ENCODE data around the gene SLC35G6.
"Not testable (repeated sequence)": the region's sequence is repeated elsewhere in the genome, so short reads cannot be mapped to it uniquely, and the experiment has no call there.

SLC35G6 gene

GRCh38 chr17:7467498-7467897, 13.7 kb upstream of the SLC35G6 start:
- TF ChIP-seq, protein P1, sequence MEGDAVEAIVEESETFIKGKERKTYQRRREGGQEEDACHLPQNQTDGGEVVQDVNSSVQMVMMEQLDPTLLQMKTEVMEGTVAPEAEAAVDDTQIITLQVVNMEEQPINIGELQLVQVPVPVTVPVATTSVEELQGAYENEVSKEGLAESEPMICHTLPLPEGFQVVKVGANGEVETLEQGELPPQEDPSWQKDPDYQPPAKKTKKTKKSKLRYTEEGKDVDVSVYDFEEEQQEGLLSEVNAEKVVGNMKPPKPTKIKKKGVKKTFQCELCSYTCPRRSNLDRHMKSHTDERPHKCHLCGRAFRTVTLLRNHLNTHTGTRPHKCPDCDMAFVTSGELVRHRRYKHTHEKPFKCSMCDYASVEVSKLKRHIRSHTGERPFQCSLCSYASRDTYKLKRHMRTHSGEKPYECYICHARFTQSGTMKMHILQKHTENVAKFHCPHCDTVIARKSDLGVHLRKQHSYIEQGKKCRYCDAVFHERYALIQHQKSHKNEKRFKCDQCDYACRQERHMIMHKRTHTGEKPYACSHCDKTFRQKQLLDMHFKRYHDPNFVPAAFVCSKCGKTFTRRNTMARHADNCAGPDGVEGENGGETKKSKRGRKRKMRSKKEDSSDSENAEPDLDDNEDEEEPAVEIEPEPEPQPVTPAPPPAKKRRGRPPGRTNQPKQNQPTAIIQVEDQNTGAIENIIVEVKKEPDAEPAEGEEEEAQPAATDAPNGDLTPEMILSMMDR (IDR thresholded peaks at IDR 0.05; ENCODE audit: low read depth, low read length) = no peak
- no peak overlapping the region for H3K4me3 ChIP-seq (ENCODE audit: low read depth, low read length)

- TF ChIP-seq, protein P1 (IDR thresholded peaks at IDR 0.05; ENCODE audit: low read depth, low read length) = no peak
- H3K4me3 ChIP-seq (ENCODE audit: low read depth, low read length) = no peak overlapping the region
Observed at GRCh38 chr17:7468290-7468689, 13.0 kb upstream of the SLC35G6 start.

GRCh38 chr17:7468804-7469389, 12.3 kb upstream of the SLC35G6 start:
- no peak overlapping the region for H3K4me3 ChIP-seq (ENCODE audit: low read depth, low read length)
- TF ChIP-seq, protein P1 (IDR thresholded peaks at IDR 0.05; ENCODE audit: low read depth, low read length) = no peak

DNA sequence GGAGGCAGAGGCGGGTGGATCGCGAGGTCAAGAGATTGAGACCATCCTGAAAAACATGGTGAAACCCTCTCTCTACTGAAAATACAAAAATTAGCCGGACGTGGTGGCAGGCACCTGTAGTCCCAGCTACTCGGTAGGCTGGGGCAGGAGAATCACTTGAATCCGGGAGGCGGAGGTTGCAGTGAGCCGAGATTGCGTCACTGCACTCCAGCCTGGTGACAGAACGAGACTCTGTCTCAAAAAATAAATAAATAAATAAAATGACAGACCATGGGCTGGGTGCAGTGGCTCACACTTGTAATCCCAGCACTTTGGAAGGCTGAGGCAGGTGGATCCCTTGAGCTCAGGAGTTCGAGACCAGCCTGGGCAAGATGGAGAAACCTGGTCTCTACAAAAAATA, 11.4 kb upstream of the SLC35G6 start:
- not testable (repeated sequence) for H3K4me3 ChIP-seq (ENCODE audit: low read depth, low read length)

- H3K4me3 ChIP-seq (ENCODE audit: low read depth, low read length) = not testable (repeated sequence)
Observed at GRCh38 chr17:7470457-7470973, 10.7 kb upstream of the SLC35G6 start.

DNA sequence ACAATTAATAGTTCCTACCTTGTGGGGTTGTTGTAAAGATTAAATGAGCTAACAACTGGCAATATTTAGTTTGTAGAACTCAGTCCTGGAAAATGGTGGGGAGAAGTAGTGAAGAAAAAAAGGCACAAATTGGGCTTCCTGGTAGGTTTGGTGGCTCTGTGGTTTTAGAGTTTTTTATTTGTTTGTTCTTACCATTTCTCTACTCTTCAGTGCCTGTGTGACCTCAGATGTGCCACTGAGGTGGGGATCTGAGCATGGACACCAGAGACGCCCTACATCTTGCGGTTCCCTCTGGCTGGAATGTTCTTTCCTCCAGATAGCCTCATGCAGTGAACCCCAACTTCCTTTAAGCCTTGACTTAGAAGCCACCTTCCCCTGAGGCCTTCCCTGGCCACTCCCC, 9.5 kb upstream of the SLC35G6 start:
- TF ChIP-seq, protein P1 (IDR thresholded peaks at IDR 0.05; ENCODE audit: low read depth, low read length) = no peak

DNA sequence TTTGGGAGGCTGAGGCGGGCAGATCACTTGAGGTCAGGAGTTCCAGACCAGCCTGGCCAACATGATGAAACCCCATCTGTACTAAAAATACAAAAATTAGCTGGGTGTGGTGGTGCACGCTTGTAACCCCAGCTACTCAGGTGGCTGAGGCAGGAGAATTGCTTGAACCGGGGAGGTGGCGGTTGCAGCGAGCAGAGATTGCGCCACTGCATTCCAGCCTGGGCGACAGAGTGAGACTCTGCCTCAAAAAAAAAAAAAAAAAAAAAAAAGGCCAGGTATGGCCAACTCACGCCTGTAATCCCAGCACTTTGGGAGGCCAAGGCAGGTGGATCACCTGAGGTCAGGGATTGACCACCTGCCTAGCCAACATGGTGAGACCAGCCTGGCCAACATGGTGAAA, 6.5 kb upstream of the SLC35G6 start:
- not testable (repeated sequence) for H3K4me3 ChIP-seq (ENCODE audit: low read depth, low read length)

More for the DNA sequence above, 9.5 kb upstream of the SLC35G6 start:
- H3K4me3 ChIP-seq (ENCODE audit: low read depth, low read length) = no peak overlapping the region

- H3K4me3 ChIP-seq (ENCODE audit: low read depth, low read length) = no peak overlapping the region
Observed at GRCh38 chr17:7475764-7476422, 5.4 kb upstream of the SLC35G6 start.

More at GRCh38 chr17:7475764-7476422, 5.4 kb upstream of the SLC35G6 start:
- TF ChIP-seq, protein P1 (IDR thresholded peaks at IDR 0.05; ENCODE audit: low read depth, low read length) = no peak

Data from WI38 (cell line).